Head of caudate nucleus (tissue), 42 donors: ENCODE measurements around the gene PDE4B.

Experiments
- DNase-seq, 42 donors: peaks; one replicate each; pipeline versions ENCODE4 v3.0.0 to v3.0.0-alpha.2; 2020 to 2021; ENCODE audit warnings: mixed read lengths in 7 of 42
- intact Hi-C: fragments of 100-400 bp; cut with DNase I; formaldehyde crosslinking; loops from one replicate; pipeline ENCODE4 v1.15.0; 2022

PDE4B gene

DNA sequence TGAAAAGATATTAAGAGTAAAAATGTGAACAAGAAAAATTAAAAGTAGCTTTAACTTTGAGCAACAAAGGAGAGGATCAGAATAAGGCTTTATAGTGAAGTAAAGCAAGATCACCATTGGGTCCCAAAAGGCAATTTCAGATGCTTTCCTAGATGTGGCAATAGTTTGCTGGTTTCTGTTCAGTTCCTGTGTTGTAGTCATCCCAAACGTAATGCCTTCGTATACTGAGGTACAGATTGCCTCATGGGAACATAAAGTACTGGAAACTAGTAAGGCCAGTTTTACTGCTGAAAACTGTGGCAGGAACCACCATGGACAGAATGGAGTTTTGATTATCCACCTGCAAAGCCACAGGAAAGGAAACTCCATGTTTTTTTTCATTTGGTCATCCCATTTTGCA lies 457.8 kb downstream of the PDE4B start:
- intact Hi-C loops = loop anchor here (5.0 kb wide), 1 partner anchor 197 kb away; no protein-coding TSS in a partner anchor
- DNase-seq = no peak

DNA sequence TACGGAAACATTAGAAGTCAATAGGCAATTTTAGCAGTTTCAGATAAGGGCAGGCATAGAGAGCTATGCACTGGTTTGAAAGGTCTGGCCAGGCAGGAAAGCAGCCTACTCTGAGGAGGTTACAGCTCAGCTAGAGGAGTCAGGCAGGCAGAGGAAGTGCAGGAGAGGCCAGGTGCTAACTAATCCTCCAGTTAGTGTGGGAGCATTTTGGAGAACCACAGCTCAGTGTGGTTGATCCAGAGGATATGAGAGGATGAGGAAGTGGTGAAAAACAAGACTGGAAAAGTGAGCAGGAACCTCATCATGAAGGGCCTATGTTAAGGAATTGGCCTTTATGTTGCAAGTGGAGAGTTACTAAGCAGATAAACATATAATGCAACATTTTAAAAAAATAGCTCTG lies 458.9 kb downstream of the PDE4B start:
- intact Hi-C loops = loop anchor here (5.0 kb wide), 1 partner anchor 196 kb away; no protein-coding TSS in a partner anchor
- no peak for DNase-seq

DNA sequence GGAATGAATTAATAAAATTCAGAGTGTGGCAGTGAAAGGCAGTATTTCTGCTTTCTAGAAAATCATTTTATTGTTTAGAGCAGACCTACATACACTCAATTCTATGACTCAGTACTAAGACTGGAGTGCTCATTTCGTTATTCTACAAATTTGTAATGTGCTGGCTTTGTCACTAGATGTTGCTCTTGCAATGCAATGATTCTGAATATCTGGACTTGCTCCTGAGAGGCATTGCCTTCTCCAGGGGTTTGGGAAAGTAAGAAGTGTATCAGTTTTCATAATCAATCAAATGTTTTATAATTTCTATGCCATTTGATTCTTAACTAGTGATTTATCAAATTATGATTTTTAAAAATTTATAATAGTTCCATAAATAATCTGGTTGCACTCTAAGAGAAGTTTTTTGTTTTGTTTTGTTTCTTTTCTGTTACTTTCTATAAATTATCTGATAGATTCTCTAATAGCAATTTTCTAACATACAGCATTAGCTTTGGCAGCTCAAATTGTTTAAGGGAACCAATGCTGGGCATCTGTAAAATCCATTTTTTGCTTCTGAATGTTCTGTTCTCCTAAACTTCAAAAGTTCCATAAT lies 460.7 kb downstream of the PDE4B start:
- peak in 8 of 42 donors; percentile 36 to 83 (median 67) for DNase-seq
- intact Hi-C loops = loop anchor here (5.0 kb wide), 1 partner anchor 194 kb away; no protein-coding TSS in a partner anchor

DNA sequence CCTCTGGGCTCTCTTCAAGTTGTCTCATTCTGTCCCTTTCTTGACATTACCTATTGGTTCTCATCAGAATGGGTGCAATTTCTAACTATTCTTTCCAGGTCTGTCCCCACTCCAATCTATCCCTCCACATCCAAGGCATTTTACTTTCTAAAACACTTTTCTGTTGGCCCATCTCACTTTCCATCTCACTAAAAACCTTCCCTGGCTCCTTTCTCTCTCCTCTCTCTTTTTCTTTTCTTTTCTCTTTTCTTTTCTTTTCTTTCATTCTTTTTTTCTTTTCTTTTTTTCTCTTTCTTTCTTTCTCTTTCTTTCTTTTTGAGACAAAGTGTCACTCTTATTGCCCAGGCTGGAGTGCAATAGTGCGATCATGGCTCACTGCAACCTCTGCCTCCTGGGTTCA lies 462.1 kb downstream of the PDE4B start:
- intact Hi-C loops = loop anchor here (5.0 kb wide), 1 partner anchor 193 kb away; no protein-coding TSS in a partner anchor
- no peak for DNase-seq

DNA sequence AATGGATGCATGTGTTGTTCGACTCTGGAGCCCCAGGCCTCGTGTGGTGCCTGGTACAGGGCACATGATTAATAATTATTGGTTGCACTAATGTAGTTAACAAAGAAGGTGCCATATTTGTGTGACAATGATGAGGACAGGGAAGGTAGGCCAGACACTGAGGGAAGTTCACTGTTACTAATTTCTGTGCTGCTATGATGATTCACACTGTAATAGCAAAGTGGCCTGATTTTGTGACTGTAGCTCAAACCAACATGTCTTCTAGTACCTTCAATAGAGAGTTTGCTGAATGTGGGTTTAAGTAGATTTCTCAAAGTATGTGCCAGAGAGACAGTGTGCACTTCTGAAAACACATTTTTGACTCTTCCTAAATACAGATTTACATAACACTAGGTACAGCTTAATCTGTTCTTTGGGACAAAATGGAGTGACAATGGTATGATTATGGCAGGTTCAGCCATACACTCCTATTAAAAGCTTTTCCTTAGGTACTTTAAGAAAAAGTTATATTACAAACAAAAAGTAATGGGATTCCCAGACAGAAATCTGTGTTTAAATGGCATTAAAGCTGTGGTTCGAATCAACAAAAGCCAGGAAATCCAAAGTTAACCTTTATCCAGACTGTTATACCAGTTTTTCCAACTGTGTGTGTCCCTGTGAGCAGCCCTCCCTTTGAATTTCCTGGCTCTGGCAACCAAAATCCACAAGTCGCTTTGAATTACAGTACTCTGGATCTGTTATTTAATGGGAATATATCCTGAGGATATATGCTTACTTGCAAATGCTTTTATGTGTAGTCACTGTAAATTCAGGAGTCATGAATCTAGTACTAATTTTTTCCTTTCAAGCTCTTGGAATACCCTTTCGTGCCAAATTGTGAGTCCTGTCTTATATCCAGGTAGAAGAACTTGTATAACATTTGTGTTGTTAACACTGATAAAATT lies 464.2 kb downstream of the PDE4B start:
- DNase-seq = no peak
- intact Hi-C loops = no loop called here

DNA sequence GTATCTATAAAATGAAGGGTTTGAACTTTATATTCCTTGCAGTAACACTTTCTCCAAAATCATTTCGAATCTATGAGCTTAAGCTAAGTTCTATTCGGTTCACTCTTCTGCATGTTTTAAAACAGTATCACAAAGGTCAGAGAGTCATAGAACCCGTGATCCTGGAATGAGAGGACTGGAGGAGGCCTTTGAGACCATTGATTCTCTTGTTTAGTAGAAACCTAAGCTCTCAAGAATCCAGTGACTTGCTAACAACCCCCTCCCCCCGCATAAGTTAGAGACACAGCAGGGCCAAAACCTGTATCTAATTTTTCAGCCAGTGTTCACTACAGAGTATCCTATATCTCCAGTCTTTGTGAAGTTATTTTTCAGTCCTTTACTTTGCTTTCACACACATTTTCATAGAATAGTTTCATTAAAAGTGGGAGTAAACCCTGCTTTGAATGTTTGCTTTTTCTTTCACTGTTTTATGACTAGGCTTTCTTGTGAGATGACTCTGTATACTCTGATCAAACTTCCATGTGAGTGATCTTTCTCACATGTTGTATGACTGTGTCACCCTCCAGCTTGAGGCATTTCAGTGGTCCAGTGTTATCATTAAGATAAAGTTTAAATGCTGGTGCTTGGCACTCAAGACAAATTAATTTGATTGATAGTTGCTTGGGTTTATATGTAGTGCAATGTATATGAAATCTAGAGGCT lies 465.9 kb downstream of the PDE4B start:
- intact Hi-C loops = no loop called here
- no peak for DNase-seq

DNA sequence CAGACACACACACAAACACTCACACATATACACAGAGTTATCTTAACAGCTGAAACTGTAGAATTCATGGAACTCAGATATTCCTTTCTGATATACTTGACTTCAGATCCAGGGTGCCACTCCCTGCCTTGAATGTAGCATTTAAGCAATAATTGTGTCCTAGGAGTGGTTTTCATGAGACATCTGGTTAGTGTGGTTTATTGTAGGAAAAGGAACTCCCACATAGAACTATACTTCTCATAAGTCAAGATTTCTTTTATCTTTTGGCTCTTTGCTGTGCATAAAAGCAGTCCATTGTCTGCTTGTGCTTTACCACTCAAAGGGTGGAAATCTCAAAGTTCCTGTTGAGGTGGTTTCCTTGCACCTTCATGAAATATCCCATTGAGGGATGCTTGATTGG lies 468.7 kb downstream of the PDE4B start:
- no peak for DNase-seq
- intact Hi-C loops = no loop called here

DNA sequence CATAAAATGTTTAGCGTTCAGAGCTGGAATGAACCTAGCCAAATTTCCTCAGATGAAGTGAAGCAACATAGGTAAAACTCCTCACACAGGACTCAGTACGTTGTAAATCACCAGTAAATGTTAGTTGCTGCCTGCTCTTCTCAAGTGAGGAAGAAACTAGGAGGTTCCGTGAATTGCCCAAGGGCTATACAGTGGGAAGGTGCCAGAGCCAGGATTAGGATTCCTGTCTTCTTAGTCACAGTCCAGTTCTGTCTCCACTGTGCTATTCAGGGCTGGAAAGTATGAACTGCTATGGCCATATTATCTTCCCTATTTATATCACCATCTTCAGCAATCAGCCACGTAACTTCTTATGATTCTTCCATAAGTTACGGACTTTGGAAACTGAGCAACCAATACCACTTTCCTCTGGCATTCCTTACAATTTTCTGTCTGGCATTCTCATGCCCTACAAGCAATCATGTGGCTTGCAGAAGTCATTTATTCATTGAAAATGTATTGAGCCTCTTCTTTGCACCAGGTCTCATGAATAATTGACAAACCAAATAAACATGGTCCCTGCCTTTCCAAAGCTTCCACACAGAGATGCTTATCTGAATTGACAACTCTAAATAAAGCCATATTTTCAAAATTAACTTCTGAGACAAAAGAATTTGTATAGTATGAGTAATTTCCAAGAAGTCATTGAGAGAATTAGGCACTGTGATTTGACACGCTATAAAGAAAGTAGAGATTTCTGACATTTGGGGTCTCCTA lies 469.7 kb downstream of the PDE4B start:
- intact Hi-C loops = no loop called here
- DNase-seq = no peak

DNA sequence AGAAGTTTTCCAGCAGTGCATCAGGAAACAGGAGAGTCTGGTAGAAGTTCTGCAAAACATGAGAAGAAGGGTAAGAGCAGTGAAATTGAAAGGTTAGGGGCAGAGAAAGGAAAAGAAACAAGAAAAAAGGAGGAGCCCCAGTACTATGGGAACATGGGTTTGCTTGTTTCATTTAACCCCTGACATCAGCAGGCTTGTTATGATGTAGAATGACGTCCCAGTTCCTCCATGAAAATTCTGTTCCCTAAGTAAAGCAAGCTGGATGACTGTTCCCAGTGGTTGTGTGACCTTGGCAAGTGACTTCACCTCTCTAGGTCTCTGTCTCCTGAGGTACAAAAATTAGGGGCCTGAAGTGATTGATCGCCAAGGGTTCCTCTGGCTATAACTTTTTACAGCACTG lies 472.6 kb downstream of the PDE4B start:
- DNase-seq = no peak
- intact Hi-C loops = loop anchor here (5.0 kb wide), 1 partner anchor 172 kb away; no protein-coding TSS in a partner anchor

DNA sequence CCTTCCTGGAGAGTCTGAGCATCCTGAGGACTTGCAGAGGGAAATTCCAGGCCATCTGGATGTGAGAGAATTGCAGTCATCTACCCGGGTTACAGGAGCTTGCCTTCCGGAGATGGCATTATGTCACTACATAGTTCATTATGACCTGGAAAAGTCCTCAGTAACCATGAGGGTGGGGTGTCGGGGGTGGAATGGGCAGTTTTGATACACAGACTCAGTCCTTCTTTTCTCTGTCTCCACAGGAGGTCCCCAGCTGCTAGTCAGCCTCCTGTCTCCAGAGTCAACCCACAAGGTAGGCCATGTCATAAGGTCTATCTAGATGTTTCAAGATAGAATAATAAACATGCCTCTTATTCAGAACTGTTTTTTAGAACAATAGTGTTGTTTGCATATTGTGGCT lies 473.1 kb downstream of the PDE4B start:
- intact Hi-C loops = loop anchor here (5.0 kb wide), 1 partner anchor 172 kb away; no protein-coding TSS in a partner anchor
- no peak for DNase-seq

DNA sequence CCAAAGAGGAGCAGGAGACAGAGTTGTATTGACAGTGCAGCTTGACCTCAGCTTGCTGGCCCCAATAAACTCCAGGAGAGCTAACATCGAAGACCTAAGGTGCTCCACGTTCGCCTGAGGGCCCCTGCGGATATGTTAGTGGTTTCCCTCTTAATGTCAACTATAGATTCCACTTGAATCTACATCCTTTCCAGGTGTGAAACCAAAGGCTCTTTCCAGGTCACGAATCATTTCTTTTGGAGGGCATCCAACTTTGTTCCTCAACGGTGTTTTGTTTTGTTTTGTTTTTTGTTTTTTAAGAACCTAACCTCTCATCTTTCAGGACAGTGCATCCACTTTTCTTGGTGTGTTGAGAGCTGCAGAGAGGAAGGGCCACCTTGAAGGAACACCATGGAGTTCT lies 473.7 kb downstream of the PDE4B start:
- no peak for DNase-seq
- intact Hi-C loops = loop anchor here (5.0 kb wide), 1 partner anchor 171 kb away; no protein-coding TSS in a partner anchor

DNA sequence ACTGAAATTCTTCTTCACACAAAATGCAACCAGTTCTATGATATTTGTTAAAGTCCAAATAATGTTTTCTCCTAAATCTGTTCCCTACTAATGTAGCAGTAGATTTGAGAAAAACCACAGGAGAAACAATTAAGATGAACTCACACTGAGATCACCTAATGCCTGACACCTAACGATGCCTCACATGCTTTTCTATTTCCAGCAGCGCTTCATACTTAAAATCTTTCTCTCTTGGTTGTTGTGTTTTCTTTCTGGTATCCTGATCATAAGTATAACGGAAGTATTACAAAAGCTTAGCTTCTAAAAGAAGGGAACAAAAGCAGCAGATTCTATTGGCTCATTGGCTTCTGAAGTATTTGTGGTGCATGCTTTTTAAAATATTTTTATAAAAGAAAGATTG lies 474.1 kb downstream of the PDE4B start:
- intact Hi-C loops = loop anchor here (5.0 kb wide), 1 partner anchor 171 kb away; no protein-coding TSS in a partner anchor
- no peak for DNase-seq

DNA sequence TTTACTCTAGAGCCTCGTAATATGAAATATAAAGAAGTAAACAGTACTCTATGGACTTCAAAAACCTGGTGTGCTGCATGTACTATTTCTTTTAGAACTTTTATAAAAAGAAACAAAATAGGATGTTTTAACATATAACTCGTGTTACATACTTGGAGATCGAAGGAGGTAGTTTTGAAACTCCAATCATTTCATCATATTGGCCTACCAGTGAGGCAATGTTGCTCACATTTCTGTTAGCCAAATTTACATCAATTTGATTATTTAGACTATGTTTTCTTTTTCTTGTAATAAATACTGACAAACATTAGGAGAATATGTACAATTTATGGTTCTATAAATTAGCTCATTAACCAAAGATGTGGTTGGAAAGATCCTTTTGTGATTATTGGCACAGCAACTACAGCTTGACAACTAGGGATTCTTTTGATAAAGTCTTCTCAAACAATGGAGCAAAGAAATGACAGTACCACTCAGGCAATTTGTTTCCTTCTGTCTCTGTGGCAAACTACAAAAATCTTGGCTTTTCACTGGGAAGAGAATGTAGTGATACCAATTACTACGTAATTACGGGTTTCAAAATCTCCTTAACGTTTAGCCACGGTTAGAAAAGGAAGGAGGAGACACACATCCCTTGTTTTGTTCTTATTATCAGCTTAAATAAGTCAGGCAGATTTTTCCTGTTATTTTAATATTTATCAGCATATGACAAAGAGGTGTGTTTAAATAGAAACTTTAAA lies 474.7 kb downstream of the PDE4B start:
- DNase-seq = no peak
- intact Hi-C loops = loop anchor here (5.0 kb wide), 1 partner anchor 170 kb away; no protein-coding TSS in a partner anchor

DNA sequence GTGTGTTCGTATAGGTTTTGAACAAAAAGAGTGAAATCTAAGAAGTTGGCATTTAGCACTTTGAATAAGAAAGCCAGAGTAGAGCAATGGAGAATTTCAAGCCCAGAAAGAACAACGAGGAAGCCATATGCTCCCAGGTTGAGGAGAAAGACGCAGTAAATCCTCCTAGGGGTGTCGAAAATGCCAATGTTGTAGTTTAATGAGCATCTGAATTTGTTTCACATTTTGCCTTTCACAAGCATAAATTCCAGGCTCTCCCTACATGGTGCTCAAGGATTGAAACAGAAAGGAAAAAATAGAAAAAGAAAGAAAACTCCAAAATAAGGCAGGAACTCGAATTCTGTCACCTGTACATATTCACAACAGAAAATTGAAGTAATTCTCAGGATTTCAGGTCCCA lies 476.5 kb downstream of the PDE4B start:
- intact Hi-C loops = loop anchor here (5.0 kb wide), 1 partner anchor 168 kb away; no protein-coding TSS in a partner anchor
- DNase-seq = no peak

DNA sequence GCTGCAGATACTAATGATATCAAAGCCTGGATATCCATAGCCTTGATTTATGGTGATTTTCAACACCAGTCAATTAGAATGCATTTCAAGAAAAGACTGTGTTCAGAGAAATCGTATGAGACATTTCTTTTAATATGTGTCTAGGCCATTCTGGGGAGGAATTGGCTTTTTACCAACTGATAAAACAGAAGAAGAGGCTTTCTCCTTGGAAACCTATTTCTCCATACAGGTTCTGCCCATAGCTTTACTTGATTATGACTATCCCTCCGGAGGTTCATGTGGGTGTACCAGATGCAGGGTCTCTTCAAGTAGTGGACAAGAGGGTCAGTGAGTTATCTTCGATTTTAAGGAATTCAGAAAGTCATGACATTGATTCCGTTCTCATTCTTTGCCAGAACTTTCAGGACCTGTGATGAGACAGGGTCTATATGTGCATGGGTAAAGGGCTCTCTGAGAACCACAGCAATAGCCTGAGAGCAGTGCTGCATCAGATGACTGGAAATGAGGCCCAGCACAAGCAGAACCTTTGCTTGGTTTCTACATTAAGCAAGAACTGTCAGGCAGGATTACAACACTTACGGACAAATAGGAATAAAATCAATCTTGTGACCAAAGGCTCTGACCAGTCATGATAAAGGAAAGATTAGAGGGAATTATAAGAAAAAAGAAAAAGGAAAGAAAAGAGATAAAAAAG lies 477.6 kb downstream of the PDE4B start:
- intact Hi-C loops = loop anchor here (5.0 kb wide), 1 partner anchor 82 kb away; no protein-coding TSS in a partner anchor
- peak in 9 of 42 donors; percentile 23 to 67 (median 39) for DNase-seq

DNA sequence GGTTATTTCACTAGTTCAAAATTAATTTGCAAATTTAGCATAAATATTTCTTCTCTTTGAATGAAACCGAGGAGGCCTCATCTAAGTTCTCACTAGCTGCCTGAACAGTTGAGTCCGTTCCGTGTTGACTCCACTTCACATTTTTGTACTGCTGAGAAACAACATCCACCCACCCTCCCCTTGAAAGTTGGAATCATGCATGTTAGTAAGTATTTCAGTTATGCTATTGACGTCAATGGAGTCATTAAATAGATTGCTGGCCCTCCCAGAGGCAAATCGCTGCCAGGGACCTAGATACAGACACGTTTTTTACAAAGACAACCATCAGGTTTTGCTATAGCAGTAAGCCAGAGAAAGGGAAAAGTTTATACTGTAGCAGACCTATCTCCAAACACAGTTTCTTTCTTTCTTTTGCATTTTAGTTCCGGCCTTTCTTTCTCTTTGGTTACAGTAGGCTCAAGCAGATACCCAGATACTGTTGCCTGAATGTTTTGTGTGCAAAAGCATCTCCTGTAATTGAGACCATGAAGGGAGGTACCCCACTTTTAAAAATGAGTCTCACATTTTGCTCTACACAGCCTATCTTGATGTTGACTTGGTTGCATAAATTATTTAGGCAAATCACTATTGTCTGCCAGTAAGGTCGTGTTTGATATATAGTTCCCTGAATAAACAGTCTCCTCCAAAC lies 478.7 kb downstream of the PDE4B start:
- DNase-seq = peak in 32 of 42 donors; percentile 12 to 82 (median 57)
- intact Hi-C loops = loop anchor here (5.0 kb wide), 1 partner anchor 81 kb away; no protein-coding TSS in a partner anchor

DNA sequence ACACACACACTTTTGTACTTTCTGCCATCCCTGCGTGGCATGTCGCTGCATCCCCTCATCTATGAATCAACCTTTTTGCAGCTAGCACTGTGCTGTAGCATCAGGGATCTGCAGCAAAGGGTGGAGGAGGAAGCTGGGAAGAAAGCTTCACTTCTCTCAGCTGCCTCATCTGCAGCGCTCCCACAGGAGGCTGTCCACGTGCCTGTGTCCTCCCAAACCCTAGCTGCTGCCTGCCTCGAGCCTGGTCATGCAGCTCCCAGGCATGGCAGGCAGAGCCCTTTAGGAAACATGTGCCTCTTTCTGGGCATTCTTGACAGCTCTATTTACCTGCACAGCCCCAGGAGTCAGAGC lies 479.2 kb downstream of the PDE4B start:
- peak; percentile 41 to 86 (median 70) for DNase-seq
- intact Hi-C loops = loop anchor here (5.0 kb wide), 1 partner anchor 80 kb away; no protein-coding TSS in a partner anchor
